Glutamatergic neuron (in vitro differentiated cells): ENCODE measurements around the gene LMO1. TPM values are rescaled to one million over a fixed set of nuclear protein-coding genes. Genes with fewer than 3 reads are reported as not detected.
A peak's percentile ranks its signal among the peaks of the same experiment; 100 is the strongest.

Experiments
- DNase-seq: peaks from one replicate; pipeline ENCODE4 v3.0.0; 2022
- H3K27ac Mint-ChIP-seq: one replicate; pipeline ENCODE4 v1.8.0; 2020; ENCODE audit warnings: mild to moderate bottlenecking, mixed read lengths, inconsistent platforms; ENCODE audit not compliant: unreplicated experiment
- H3K27me3 Mint-ChIP-seq: one replicate; pipeline ENCODE4 v1.8.0; 2020; ENCODE audit warnings: mild to moderate bottlenecking, moderate library complexity, mixed read lengths, inconsistent platforms; ENCODE audit not compliant: unreplicated experiment
- H3K36me3 Mint-ChIP-seq: one replicate; pipeline ENCODE4 v1.8.0; 2020; ENCODE audit warnings: mild to moderate bottlenecking, mixed read lengths, inconsistent platforms; ENCODE audit not compliant: unreplicated experiment
- H3K4me1 Mint-ChIP-seq: one replicate; pipeline ENCODE4 v1.8.0; 2020; ENCODE audit warnings: mild to moderate bottlenecking, low read depth, mixed read lengths, inconsistent platforms; ENCODE audit not compliant: unreplicated experiment
- H3K4me3 Mint-ChIP-seq: one replicate; pipeline ENCODE4 v1.8.0; 2020; ENCODE audit warnings: mild to moderate bottlenecking, mixed read lengths, inconsistent platforms; ENCODE audit not compliant: unreplicated experiment
- H3K9me3 Mint-ChIP-seq: one replicate; pipeline ENCODE4 v1.8.0; 2020; ENCODE audit warnings: mild to moderate bottlenecking, moderate library complexity, mixed read lengths, inconsistent platforms; ENCODE audit not compliant: unreplicated experiment
- total RNA-seq: library from RNA; stranded (reverse); fragmentation: NEBNext Ultra II Directional; extraction: Animal tissue kit (Norgen Biotek cat#: 25700); gene quantifications from one replicate; pipeline ENCODE4 v1.2.1, GENCODE V29; 2021; ENCODE audit not compliant: unreplicated experiment
- TF ChIP-seq, protein P1 (sequence below): fragments of 200-600 bp; sonication (generic); IDR thresholded peaks from one replicate; pipeline ENCODE4 v1.5.0; 2021; ENCODE audit not compliant: partially characterized antibody, unreplicated experiment

Gene LMO1
- total RNA-seq, 1 donor from 2014 or later, result 5.7 TPM

DNA sequence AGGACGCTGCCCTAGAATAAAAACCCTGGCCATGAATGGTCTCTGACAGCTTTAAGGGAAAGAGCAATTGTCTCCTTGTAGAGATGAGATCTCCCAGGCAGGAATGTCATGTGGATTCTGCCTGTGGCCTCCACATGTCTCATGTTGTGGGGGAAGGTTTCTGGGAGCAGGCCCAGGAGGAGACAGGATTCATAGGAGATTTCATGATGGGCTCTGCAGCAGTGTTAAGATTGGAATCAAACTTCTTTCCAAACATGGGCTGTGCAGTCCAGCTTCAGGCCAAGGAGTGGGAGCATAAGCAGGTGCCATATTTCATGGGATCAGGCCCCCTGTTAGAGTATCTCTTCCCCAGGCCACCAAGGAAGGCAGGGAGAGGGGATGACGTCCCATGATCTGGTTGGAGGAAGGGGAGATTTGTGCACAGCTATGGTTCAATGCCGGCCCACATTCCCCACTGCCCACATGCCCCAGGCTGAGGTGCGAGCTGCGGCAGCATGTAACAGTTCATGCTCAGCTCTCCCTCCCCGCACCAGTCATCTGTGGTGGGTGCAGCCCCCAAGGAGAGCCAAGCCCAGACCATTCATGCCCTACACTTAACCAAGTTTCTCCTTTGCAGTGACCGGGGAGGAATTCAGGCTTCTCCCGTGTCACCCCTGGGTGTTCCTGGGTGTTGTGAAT is 42.5 kb downstream of the LMO1 start:
- Mint-ChIP-seq H3K9me3 (peaks cover 1% of the 10 kb centered on the region), H3K27ac (no peak overlapping the region), H3K27me3 (peaks cover 4% of the 10 kb centered on the region), H3K4me1 (peaks cover 16% of the 10 kb centered on the region), H3K36me3 (no peaks in the 10 kb centered on the region), H3K4me3 (no peak overlapping the region)
- TF ChIP-seq, protein P1, sequence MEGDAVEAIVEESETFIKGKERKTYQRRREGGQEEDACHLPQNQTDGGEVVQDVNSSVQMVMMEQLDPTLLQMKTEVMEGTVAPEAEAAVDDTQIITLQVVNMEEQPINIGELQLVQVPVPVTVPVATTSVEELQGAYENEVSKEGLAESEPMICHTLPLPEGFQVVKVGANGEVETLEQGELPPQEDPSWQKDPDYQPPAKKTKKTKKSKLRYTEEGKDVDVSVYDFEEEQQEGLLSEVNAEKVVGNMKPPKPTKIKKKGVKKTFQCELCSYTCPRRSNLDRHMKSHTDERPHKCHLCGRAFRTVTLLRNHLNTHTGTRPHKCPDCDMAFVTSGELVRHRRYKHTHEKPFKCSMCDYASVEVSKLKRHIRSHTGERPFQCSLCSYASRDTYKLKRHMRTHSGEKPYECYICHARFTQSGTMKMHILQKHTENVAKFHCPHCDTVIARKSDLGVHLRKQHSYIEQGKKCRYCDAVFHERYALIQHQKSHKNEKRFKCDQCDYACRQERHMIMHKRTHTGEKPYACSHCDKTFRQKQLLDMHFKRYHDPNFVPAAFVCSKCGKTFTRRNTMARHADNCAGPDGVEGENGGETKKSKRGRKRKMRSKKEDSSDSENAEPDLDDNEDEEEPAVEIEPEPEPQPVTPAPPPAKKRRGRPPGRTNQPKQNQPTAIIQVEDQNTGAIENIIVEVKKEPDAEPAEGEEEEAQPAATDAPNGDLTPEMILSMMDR, result no peak
- DNase-seq, result no peak

DNA sequence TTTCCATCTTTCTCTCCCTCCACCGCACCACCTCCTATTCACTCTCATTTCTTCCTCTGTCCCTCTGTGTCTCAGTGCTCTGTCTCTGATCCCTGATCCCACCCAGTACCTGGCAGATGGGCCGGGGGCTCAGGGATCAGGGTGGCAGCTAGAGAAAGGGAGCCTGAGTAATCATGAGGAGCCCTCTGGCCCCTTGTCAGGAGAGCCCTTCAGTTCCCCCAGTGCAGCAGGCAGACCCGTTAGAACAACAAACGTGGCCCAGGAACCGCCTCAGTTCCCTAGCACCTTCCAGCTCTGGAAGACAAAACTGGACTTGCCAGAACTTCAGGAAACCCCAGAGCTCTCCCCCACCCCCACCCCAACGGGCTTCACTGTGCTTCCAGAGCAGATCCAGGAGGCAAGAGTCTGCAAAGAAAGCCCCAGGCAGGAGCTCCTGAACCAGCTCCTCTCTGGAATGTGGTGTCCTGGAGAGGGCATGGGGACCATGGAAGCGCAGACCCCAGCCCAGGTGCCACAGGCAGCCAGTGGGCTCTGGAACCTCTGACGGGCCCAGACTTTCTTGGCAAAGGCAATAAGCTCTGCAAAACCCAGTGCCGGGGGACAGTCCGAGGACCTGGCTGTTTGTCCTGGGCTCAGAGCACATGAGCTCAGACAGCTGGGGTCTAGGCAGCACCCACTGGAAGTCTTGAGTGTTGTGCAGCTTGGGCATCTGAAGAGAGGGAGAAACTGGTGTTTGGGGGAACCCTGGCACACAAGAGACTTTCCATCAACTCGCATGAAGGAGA is 43.2 kb downstream of the LMO1 start:
- H3K27ac Mint-ChIP-seq, result no peak overlapping the region
- H3K27me3 Mint-ChIP-seq, result peaks cover 4% of the 10 kb centered on the region
- H3K4me3 Mint-ChIP-seq, result no peak overlapping the region
- H3K9me3 Mint-ChIP-seq, result peaks cover 1% of the 10 kb centered on the region
- H3K4me1 Mint-ChIP-seq, result peaks cover 13% of the 10 kb centered on the region
- TF ChIP-seq, protein P1, result no peak
- DNase-seq, result no peak
- H3K36me3 Mint-ChIP-seq, result no peaks in the 10 kb centered on the region

DNA sequence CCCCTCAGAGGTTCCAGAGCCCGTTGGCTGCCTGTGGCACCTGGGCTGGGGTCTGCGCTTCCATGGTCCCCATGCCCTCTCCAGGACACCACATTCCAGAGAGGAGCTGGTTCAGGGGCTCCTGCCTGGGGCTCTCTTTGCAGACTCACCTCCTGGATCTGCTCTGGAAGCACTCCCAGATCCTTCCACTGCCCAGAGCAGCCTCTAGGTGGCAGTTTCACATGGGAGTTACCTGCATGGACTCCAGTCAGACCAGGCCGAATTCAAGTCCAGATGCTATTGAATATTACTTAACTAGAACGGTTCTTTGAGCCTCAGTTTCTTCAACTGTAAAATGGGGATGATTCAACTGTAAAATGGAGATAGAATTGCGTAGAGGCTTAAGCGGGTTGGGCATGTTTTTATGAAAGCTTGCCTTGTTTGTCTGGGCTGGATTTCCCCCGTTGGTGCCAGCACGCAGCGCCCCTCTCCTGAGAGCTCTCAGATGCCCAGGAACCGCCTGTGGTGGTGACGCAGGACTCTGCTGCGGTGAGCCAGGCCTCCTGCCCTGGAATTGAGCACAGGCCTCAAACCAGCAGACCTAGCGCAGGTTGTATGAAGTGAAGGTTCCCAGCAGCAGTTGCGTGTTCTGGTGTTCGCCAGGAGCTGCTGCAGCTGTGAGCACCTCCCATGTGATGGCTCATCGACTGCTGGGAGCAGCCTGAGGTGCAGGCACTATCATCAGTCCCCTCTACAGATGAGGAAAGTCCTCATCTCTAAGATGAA is 44.2 kb downstream of the LMO1 start:
- peaks cover 8% of the 10 kb centered on the region for H3K27me3 Mint-ChIP-seq
- H3K36me3 Mint-ChIP-seq, result no peaks in the 10 kb centered on the region
- H3K4me1 Mint-ChIP-seq, result peaks cover 12% of the 10 kb centered on the region
- H3K9me3 Mint-ChIP-seq, result peaks cover 1% of the 10 kb centered on the region
- H3K27ac Mint-ChIP-seq, result no peak overlapping the region
- DNase-seq, result peak; percentile 74
- H3K4me3 Mint-ChIP-seq, result no peak overlapping the region
- TF ChIP-seq, protein P1, result peak; percentile 69

DNA sequence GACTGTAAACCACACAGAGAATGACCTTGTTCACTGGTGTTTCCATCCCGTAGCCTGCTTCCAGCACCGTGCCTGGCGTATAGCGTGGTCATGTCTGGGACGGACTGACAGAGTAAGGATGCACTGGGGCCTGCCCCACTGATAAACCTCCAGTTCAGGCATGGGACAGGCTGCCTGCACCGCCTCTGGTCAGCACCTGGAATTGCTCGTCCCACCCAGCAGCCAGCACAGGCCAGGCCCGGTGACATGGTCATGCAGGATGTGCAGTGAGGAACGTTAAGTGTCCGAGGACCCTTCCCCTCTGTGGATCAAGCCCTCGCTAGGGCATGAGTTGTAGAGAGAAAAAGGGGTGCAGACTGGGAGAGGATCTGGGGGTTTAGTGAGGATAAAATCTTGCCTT is 44.8 kb downstream of the LMO1 start:
- Mint-ChIP-seq H3K9me3 (peaks cover 1% of the 10 kb centered on the region), H3K27ac (no peak overlapping the region), H3K4me3 (no peak overlapping the region), H3K27me3 (peaks cover 8% of the 10 kb centered on the region), H3K4me1 (peaks cover 9% of the 10 kb centered on the region), H3K36me3 (no peaks in the 10 kb centered on the region)
- TF ChIP-seq, protein P1, result no peak
- DNase-seq, result no peak
